ENCODE data around the gene CEND1. TPM values are rescaled to one million over a fixed set of nuclear protein-coding genes. Genes with fewer than 3 reads are reported as not detected.
A peak's percentile ranks its signal among the peaks of the same experiment; 100 is the strongest.

Gene CEND1
- total RNA-seq, 2 donors from 2014 or later, result 0.35 to 0.40 TPM

- Histone ChIP-seq H3K27ac (peak within 1 kb of the TSS; percentile 89), H3K27me3 (peaks cover 13% of the 10 kb centered on the region), H3K36me3 (peaks cover 11% of the 10 kb centered on the region), H3K9me3 (no peaks in the 10 kb centered on the region), H3K4me3 (peak within 1 kb of the TSS; percentile 77), H3K4me1 (peaks cover 30% of the 10 kb centered on the region), H3K9ac (ENCODE audit: low read depth in 2 of 2, low read length in 2 of 2) (peak within 1 kb of the TSS; percentile 93)
- intact Hi-C loops (cut with DNase I), result no loop called here
- DNase-seq, result no peak
- TF ChIP-seq CTCF (IDR thresholded peaks at IDR 0.05), result no peak
These were observed 42.7 kb upstream of the CEND1 start, which contains the start of gene CD151 for GRCh38 chr11:832529-833113. Gene CD151 (plus strand): TSS chr11:832952. CDS start chr11:836070, 3,118 bp downstream.

- H3K9ac ChIP-seq (ENCODE audit: low read depth in 2 of 2, low read length in 2 of 2), result peak overlapping the region; percentile 79 to 88
- peak overlapping the region; percentile 77 for H3K4me3 ChIP-seq
- peaks cover 31% of the 10 kb centered on the region for H3K4me1 ChIP-seq
- peaks cover 18% of the 10 kb centered on the region for H3K27me3 ChIP-seq
- intact Hi-C loops (cut with DNase I), result no loop called here
- H3K36me3 ChIP-seq, result peaks cover 5% of the 10 kb centered on the region
- DNase-seq, result no peak
- no peaks in the 10 kb centered on the region for H3K9me3 ChIP-seq
- no peak for TF ChIP-seq CTCF (IDR thresholded peaks at IDR 0.05)
- peak overlapping the region; percentile 67 for H3K27ac ChIP-seq
These were observed 42.2 kb upstream of the CEND1 start for GRCh38 chr11:831961-832528.

GRCh38 chr11:831118-831864, 41.4 kb upstream of the CEND1 start:
- TF ChIP-seq CTCF (IDR thresholded peaks at IDR 0.05), result no peak
- intact Hi-C loops (cut with DNase I), result no loop called here
- no peak for DNase-seq
- Histone ChIP-seq H3K4me3 (no peak overlapping the region), H3K27me3 (peaks cover 18% of the 10 kb centered on the region), H3K9me3 (no peaks in the 10 kb centered on the region), H3K36me3 (no peaks in the 10 kb centered on the region), H3K27ac (no peak overlapping the region), H3K4me1 (peaks cover 31% of the 10 kb centered on the region), H3K9ac (ENCODE audit: low read depth in 2 of 2, low read length in 2 of 2) (peak overlapping the region in 1 of 2 donors; percentile 50)

- intact Hi-C loops (cut with DNase I), result no loop called here
- Histone ChIP-seq H3K27me3 (peaks cover 18% of the 10 kb centered on the region), H3K4me3 (peak overlapping the region; percentile 8)
These were observed 40.6 kb upstream of the CEND1 start for GRCh38 chr11:830295-831117.

More at GRCh38 chr11:830295-831117, 40.6 kb upstream of the CEND1 start:
- H3K9ac ChIP-seq (ENCODE audit: low read depth in 2 of 2, low read length in 2 of 2), result peak overlapping the region; percentile 39 to 90
- peaks cover 35% of the 10 kb centered on the region for H3K4me1 ChIP-seq
- TF ChIP-seq CTCF (IDR thresholded peaks at IDR 0.05), result no peak
- no peaks in the 10 kb centered on the region for H3K9me3 ChIP-seq
- H3K36me3 ChIP-seq, result no peaks in the 10 kb centered on the region
- DNase-seq, result peak; percentile 90
- no peak overlapping the region for H3K27ac ChIP-seq

Measured in colonic mucosa (tissue), 4 donors.